Adipose tissue (tissue), 3 donors: ENCODE measurements around the gene SMYD2. TPM values are rescaled to one million over a fixed set of nuclear protein-coding genes. Genes with fewer than 3 reads are reported as not detected.

ENCODE experiments used
- H3K27ac ChIP-seq: one replicate; pipeline ENCODE4 v1.5.1; 2013; ENCODE audit warnings: low read depth, low read length
- WGBS, 3 donors: extraction: QIAGEN DNeasy Blood & Tissue Kit; methylation state at CpG; one replicate each; pipeline ENCODE4 v1.1.7; 2013; 5-methylcytosine and 5-hydroxymethylcytosine counted together
- polyA plus RNA-seq, 3 donors: library from polyadenylated mRNA; stranded (reverse); fragments of 200-250 nt; gene quantifications; one replicate each; pipeline ENCODE4 v1.2.3, GENCODE V29; 2013
- donor health status: healthy with polysubstance abuse.
- donor health status: Bipolar disorder and iron deficiency.
- donor health status: healthy.

SMYD2 gene
- polyA plus RNA-seq, 3 donors, result 14.9 to 23.1 (median 15.6) TPM

GRCh38 chr1:214370615-214371014 lies 89.7 kb downstream of the SMYD2 start:
- H3K27ac ChIP-seq, result no peak overlapping the region
- 83 to 86% (median 86%) methylated on average over 3 of the region's 3 CpGs for WGBS, 3 donors

- WGBS, 3 donors, result 48 to 55% (median 54%) methylated on average over 5 of the region's 5 CpGs
- no peak overlapping the region for H3K27ac ChIP-seq
These were observed 91.1 kb downstream of the SMYD2 start for GRCh38 chr1:214372092-214372491.

DNA sequence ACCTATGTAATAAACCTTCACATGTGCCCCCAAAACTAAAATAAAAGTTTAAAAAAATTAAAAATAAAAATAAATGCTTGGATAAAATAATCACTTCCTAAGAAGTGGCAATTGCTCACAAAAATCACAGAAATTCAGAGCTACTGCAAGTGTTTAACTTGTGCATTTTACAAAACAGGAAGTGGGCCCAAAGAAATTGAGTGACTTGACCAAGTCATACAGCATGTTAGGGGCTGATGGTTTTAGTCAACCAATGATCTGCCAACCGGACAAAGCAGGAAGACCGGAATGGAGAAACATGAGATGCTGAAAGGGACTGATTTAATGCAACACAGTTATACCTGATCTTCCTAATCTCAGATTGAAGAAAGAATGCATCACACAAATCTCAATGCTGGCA lies 96.5 kb downstream of the SMYD2 start:
- H3K27ac ChIP-seq, result no peak overlapping the region

GRCh38 chr1:214377886-214378285 lies 96.9 kb downstream of the SMYD2 start:
- H3K27ac ChIP-seq, result no peak overlapping the region
- 87 to 94% (median 89%) methylated on average over 9 of the region's 9 CpGs for WGBS, 3 donors

More for the DNA sequence above, 96.5 kb downstream of the SMYD2 start:
- 85 to 98% (median 89%) methylated on average over 2 of the region's 2 CpGs for WGBS, 3 donors

GRCh38 chr1:214378492-214378891 lies 97.5 kb downstream of the SMYD2 start:
- WGBS, 3 donors, result 93 to 96% (median 94%) methylated on average over 8 of the region's 8 CpGs
- H3K27ac ChIP-seq, result no peak overlapping the region

DNA sequence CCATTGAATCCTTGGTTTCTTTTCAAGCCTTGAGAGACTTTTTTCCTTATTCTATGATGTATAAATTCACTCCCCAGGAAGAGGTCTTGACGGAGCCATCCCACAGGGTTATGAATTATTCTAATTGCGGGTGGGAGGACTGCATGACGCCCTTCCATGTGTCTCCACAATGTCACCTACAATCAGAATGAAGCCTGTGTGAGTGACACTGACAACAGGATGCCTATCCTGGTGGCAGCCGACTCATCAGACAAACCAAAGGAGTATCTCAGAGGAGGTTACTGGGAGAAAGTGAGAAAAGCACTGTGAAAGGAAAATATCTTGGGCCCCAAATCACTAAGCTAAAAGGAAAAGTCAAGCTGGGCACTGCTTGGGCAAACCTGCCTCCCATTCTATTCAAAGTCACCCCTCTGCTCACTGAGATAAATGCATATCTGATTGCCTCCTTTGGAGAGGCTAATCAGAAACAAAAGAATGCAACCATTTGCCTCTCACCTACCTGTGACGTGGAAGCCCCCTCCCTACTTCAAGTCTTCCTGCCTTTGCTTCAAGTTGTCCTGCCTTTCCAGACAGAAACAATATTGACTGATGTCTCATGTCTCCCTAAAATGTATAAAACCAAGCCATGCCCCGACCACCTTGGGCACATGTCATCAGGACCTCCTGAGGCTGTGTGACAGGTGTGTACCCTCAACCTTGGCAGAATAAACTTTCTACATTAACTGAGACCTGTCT lies 98.4 kb downstream of the SMYD2 start:
- H3K27ac ChIP-seq, result no peak overlapping the region
- WGBS, 3 donors, result 80 to 89% (median 83%) methylated on average over 6 of the region's 6 CpGs

GRCh38 chr1:214380396-214380795 lies 99.4 kb downstream of the SMYD2 start:
- 81 to 86% (median 83%) methylated on average over 3 of the region's 3 CpGs for WGBS, 3 donors

GRCh38 chr1:214380986-214381695 lies 100.2 kb downstream of the SMYD2 start:
- no peak overlapping the region for H3K27ac ChIP-seq
- 68 to 81% (median 78%) methylated on average over 1 of the region's 1 CpG for WGBS, 3 donors

More at GRCh38 chr1:214380396-214380795, 99.4 kb downstream of the SMYD2 start:
- H3K27ac ChIP-seq, result no peak overlapping the region

DNA sequence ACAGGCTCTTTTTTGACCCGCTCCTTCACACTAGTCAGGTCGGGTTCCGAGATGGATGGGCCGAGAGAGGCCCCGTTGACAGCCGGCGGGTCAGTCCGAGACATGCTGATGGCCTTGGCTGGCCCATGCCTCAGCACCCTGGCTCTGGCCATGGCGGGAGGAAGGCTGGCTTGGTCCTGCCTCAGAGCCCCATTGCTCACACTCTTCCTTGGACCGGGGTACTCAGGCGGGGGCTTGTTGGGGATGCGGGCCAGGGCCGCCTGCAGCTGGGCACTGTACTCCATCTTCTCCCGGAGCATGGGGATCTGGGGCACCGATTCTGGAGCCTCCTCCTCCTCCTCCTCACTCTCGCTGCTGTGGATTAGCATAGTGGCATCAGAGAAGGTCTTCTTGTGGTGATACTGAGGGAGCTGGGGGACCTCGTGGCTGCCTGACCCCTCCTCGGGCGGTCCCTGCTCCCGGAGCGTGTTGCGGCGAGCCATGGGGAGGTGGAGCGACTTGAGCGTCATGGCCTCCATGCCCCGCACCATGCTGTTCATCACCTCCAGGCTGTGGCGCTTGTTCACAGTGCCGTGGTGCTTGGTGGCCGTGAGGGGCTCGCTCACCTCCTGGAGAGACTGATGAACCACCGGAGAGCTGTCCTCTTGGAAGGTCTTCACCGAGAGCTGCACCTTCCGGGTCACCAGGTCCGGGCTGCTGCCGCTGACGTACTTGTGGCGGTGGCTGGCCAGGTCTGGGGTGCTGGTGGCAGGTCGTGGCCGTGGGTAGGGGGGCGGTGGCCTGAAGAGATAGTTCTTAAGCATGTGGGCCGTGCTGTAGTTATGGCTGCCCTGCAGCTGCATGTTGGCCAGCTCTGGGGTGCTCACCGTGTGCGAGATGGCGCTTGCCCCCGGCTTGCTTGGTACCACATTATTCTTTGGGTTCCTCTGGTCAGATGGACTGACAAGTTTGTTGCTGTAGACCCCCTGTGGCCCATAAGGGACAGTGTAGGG lies 102.7 kb downstream of the SMYD2 start:
- H3K27ac ChIP-seq, result no peak overlapping the region
- 96 to 97% (median 97%) methylated on average over 45 of the region's 45 CpGs for WGBS, 3 donors

DNA sequence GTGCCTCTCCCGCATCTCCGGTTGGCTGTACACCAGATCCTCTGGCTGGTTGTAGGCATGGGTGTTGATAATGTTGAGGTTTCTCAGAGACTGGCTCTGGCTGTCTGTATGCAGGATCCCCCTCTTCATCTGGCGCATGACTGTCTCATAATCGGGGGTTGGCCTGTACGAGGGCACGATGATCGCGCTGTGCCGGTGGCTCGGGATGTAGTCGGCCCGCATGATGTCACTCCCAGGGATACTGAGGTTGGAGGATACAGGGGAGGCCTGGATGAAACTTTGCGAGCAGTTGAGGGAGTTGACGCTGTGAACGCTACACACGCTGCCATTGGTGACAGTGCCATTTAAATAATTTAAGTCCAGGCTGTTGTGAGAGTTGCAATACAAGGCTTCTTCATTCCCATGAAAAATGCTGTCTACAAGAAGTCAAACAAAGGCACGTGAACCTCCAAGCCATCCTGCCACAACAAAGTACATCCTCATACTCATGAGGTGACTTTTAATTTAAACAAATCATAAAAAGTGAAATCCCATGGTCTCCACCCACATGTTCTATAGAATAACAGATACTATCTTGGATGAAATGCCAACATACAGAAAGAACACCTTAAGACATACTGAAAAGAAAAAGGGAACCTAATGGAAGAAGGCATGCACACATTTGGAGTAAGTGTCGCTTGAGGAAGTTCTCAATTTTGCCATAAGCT lies 103.6 kb downstream of the SMYD2 start:
- no peak overlapping the region for H3K27ac ChIP-seq
- 96 to 97% (median 96%) methylated on average over 18 of the region's 18 CpGs for WGBS, 3 donors

GRCh38 chr1:214385428-214385827 lies 104.5 kb downstream of the SMYD2 start:
- 90 to 100% (median 91%) methylated on average over 1 of the region's 1 CpG for whole genome bisulfite sequencing, 3 donors
- no peak overlapping the region for H3K27ac ChIP-seq

DNA sequence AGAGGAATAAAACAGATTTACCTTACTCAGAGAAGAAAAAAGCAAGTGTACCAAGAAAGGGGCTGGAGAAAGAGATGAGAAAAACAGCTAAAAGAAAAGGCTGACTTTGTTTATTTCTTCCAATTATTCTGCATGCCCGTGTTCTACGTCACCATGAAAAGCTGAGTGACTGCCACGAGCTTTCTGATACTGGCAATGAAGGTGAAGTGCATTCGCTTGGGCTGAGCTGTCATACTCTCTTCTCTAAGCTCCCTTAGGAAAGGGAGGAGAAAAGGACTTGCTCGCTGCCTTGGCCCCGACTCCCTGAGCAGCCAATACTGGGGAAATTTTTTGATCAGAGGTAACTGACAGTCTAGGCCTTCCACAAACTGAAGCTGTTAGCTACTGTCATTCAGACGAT lies 105.4 kb downstream of the SMYD2 start:
- WGBS, 3 donors, result 89 to 94% (median 89%) methylated on average over 7 of the region's 7 CpGs
- no peak overlapping the region for H3K27ac ChIP-seq
